ENCODE results near the gene MAP4K2. TPM values are rescaled to one million over a fixed set of nuclear protein-coding genes. Genes with fewer than 3 reads are reported as not detected.
A peak's percentile ranks its signal among the peaks of the same experiment; 100 is the strongest.

Gene MAP4K2
- total RNA-seq, 1 experiment from 2014 or later: 24.5 TPM

DNA sequence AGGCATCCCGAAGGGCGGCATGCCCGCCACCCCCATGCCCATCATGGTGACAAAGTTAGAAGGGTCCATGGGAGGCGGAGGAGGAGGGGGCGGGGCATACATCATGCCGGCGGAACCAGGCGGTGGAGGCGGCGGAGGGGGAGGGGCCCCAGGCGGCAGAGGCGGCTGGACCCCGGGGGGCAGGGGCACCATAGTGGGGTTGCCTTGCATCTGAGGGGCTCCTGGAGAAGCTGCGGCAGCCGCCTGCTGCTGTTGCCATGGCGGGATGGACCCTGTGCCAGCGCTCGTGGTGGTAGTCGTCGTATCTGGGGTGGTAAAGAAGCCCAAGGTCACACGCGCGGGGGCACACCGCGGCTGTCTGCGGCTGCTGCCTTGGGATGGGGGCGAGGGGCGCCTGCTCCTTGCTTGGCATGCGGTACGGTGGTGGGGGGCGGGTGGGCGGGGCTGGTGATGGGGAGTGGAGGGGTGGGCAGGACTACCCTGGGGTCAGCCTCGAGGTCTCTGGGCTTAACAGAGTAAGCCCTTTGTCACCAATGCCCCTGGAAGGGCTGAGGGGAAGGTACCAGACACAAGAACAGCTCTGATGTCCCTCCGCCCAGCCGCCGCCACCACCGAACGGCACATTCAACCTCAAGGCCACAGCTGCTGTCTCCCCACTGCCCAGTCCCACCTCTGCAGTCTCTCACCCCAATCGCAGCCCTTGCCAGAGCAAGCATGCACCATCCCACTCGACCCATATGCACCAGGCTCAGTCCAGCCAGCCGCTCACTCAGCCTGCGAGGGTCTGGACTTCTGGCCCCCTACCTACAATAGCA lies 37.0 kb downstream of the MAP4K2 start:
- no peaks in the 10 kb centered on the region for H3K9me3 Mint-ChIP-seq
- H3K36me3 Mint-ChIP-seq: peaks cover 62% of the 10 kb centered on the region
- ATAC-seq: no peak
- no peak for DNase-seq (ENCODE audit: low spot score)
- H3K27ac Mint-ChIP-seq: peak overlapping the region; percentile 79
- H3K4me3 Mint-ChIP-seq: no peak overlapping the region
- POLR2A ChIA-PET: interaction anchor here (0.7 kb wide), 1 partner anchor 13 kb away, joined by 4 read pairs; no protein-coding TSS in a partner anchor
- CTCF ChIA-PET: interaction anchor here (1.1 to 1.4 kb wide), 2 partner anchors 13 to 22 kb away, joined by 3 read pairs; partner anchors contain the start of genes RASGRP2 and SF1
- peaks cover 66% of the 10 kb centered on the region for H3K4me1 Mint-ChIP-seq
- TF ChIP-seq IRF2 (CRISPR knock-in tag; IDR thresholded peaks at IDR 0.05; ENCODE audit: borderline replicate concordance, low read depth) (no peak), GRHL2 (CRISPR knock-in tag; IDR thresholded peaks at IDR 0.05; ENCODE audit: insufficient replicate concordance, severe bottlenecking) (no peak)
- TF ChIP-seq, protein P1, sequence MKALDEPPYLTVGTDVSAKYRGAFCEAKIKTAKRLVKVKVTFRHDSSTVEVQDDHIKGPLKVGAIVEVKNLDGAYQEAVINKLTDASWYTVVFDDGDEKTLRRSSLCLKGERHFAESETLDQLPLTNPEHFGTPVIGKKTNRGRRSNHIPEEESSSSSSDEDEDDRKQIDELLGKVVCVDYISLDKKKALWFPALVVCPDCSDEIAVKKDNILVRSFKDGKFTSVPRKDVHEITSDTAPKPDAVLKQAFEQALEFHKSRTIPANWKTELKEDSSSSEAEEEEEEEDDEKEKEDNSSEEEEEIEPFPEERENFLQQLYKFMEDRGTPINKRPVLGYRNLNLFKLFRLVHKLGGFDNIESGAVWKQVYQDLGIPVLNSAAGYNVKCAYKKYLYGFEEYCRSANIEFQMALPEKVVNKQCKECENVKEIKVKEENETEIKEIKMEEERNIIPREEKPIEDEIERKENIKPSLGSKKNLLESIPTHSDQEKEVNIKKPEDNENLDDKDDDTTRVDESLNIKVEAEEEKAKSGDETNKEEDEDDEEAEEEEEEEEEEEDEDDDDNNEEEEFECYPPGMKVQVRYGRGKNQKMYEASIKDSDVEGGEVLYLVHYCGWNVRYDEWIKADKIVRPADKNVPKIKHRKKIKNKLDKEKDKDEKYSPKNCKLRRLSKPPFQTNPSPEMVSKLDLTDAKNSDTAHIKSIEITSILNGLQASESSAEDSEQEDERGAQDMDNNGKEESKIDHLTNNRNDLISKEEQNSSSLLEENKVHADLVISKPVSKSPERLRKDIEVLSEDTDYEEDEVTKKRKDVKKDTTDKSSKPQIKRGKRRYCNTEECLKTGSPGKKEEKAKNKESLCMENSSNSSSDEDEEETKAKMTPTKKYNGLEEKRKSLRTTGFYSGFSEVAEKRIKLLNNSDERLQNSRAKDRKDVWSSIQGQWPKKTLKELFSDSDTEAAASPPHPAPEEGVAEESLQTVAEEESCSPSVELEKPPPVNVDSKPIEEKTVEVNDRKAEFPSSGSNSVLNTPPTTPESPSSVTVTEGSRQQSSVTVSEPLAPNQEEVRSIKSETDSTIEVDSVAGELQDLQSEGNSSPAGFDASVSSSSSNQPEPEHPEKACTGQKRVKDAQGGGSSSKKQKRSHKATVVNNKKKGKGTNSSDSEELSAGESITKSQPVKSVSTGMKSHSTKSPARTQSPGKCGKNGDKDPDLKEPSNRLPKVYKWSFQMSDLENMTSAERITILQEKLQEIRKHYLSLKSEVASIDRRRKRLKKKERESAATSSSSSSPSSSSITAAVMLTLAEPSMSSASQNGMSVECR (CRISPR knock-in tag; IDR thresholded peaks at IDR 0.05; ENCODE audit: borderline replicate concordance): no peak
- TF ChIP-seq, protein P2, sequence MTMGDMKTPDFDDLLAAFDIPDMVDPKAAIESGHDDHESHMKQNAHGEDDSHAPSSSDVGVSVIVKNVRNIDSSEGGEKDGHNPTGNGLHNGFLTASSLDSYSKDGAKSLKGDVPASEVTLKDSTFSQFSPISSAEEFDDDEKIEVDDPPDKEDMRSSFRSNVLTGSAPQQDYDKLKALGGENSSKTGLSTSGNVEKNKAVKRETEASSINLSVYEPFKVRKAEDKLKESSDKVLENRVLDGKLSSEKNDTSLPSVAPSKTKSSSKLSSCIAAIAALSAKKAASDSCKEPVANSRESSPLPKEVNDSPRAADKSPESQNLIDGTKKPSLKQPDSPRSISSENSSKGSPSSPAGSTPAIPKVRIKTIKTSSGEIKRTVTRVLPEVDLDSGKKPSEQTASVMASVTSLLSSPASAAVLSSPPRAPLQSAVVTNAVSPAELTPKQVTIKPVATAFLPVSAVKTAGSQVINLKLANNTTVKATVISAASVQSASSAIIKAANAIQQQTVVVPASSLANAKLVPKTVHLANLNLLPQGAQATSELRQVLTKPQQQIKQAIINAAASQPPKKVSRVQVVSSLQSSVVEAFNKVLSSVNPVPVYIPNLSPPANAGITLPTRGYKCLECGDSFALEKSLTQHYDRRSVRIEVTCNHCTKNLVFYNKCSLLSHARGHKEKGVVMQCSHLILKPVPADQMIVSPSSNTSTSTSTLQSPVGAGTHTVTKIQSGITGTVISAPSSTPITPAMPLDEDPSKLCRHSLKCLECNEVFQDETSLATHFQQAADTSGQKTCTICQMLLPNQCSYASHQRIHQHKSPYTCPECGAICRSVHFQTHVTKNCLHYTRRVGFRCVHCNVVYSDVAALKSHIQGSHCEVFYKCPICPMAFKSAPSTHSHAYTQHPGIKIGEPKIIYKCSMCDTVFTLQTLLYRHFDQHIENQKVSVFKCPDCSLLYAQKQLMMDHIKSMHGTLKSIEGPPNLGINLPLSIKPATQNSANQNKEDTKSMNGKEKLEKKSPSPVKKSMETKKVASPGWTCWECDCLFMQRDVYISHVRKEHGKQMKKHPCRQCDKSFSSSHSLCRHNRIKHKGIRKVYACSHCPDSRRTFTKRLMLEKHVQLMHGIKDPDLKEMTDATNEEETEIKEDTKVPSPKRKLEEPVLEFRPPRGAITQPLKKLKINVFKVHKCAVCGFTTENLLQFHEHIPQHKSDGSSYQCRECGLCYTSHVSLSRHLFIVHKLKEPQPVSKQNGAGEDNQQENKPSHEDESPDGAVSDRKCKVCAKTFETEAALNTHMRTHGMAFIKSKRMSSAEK (CRISPR knock-in tag; IDR thresholded peaks at IDR 0.05; ENCODE audit: borderline replicate concordance): no peak
- no peaks in the 10 kb centered on the region for H3K27me3 Mint-ChIP-seq (ENCODE audit: low read depth)

DNA sequence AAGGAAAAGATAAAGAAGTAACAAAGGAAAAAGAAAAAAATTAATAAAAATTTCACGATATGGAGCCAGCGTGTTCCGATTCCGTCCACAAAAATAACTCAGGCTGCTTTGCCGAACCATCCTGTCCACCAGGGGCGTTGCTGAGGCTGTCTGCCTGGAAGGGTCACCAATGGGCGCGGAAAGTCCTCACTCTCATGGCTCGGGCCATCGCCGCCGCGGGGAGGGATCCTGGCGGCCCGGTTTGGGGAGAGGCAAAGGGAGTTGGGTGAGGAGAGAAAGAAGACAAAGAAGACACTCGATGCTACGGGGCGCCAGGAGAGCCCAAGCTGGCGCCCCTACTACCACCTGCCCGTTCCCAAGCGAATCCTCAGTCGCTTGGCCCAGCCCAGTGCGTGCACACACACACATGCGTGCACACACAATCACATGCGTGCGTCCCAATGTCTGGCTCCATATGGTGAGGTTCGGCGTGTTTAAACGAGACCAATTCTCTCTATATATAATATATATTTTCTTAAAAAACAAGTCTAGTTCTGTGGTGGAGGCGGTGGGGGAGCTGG lies 37.6 kb downstream of the MAP4K2 start:
- DNase-seq (ENCODE audit: low spot score) (peak; percentile 63), ATAC-seq (no peak)
- POLR2A ChIA-PET: no interaction called here
- Mint-ChIP-seq H3K4me3 (no peak overlapping the region; the same call in 1 of the 2 replicates), H3K4me1 (peaks cover 72% of the 10 kb centered on the region), H3K9me3 (no peaks in the 10 kb centered on the region), H3K36me3 (peaks cover 55% of the 10 kb centered on the region), H3K27me3 (ENCODE audit: low read depth) (no peaks in the 10 kb centered on the region), H3K27ac (peak overlapping the region; percentile 98)
- CTCF ChIA-PET: interaction anchor here (0.8 to 7.5 kb wide), 4 partner anchors 13 to 77 kb away, joined by 3 to 150 read pairs (median 5); partner anchors contain the start of genes RASGRP2 and SF1
- TF ChIP-seq, protein P3, sequence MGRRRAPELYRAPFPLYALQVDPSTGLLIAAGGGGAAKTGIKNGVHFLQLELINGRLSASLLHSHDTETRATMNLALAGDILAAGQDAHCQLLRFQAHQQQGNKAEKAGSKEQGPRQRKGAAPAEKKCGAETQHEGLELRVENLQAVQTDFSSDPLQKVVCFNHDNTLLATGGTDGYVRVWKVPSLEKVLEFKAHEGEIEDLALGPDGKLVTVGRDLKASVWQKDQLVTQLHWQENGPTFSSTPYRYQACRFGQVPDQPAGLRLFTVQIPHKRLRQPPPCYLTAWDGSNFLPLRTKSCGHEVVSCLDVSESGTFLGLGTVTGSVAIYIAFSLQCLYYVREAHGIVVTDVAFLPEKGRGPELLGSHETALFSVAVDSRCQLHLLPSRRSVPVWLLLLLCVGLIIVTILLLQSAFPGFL (CRISPR knock-in tag; IDR thresholded peaks at IDR 0.05; ENCODE audit: borderline replicate concordance): no peak
- TF ChIP-seq CBFB (CRISPR knock-in tag; IDR thresholded peaks at IDR 0.05; ENCODE audit: low read depth): no peak
- TF ChIP-seq, protein P4, sequence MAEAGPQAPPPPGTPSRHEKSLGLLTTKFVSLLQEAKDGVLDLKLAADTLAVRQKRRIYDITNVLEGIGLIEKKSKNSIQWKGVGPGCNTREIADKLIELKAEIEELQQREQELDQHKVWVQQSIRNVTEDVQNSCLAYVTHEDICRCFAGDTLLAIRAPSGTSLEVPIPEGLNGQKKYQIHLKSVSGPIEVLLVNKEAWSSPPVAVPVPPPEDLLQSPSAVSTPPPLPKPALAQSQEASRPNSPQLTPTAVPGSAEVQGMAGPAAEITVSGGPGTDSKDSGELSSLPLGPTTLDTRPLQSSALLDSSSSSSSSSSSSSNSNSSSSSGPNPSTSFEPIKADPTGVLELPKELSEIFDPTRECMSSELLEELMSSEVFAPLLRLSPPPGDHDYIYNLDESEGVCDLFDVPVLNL (CRISPR knock-in tag; IDR thresholded peaks at IDR 0.05; ENCODE audit: borderline replicate concordance, low read depth): no peak
- no peak for TF ChIP-seq SP1 (CRISPR knock-in tag; conservative IDR thresholded peaks at IDR 0.05)
- no peak for TF ChIP-seq MYBL2 (CRISPR knock-in tag; IDR thresholded peaks at IDR 0.05)
- TF ChIP-seq NR1H2 (CRISPR knock-in tag; IDR thresholded peaks at IDR 0.05): no peak
- TF ChIP-seq FOXP1 (CRISPR knock-in tag; IDR thresholded peaks at IDR 0.05; ENCODE audit: borderline replicate concordance): no peak
- TF ChIP-seq TEAD1 (CRISPR knock-in tag; IDR thresholded peaks at IDR 0.05): no peak
- no peak for TF ChIP-seq ZNF121 (CRISPR knock-in tag; IDR thresholded peaks at IDR 0.05)
- no peak for TF ChIP-seq JAZF1 (CRISPR knock-in tag; IDR thresholded peaks at IDR 0.05)
- TF ChIP-seq FOXJ3 (CRISPR knock-in tag; IDR thresholded peaks at IDR 0.05; ENCODE audit: borderline replicate concordance): no peak
- TF ChIP-seq KAT7 (CRISPR knock-in tag; IDR thresholded peaks at IDR 0.05; ENCODE audit: borderline replicate concordance): no peak
- TF ChIP-seq, protein P1 (CRISPR knock-in tag; IDR thresholded peaks at IDR 0.05; ENCODE audit: borderline replicate concordance): no peak
